BJ (cell line): ENCODE data around the gene ARHGAP40. TPM values are rescaled to one million over a fixed set of nuclear protein-coding genes. Genes with fewer than 3 reads are reported as not detected.

Source experiments
- CTCF ChIA-PET: fragments of 350-600 bp; formaldehyde crosslinking; extraction: SDS; loops from one replicate; lab custom pipeline; 2021; ENCODE audit warnings: antibody characterized with exemption, inconsistent platforms; lab: Yijun Ruan, JAX
- POLR2A ChIA-PET: fragments of 300-600 bp; sonication (Branson Sonifier 250); formaldehyde crosslinking; extraction: SDS; loops from one replicate; lab custom pipeline; 2021; ENCODE audit warnings: antibody characterized with exemption; lab: Charles Lee
- DNase-seq: peaks from one replicate; pipeline ENCODE4 v3.0.0-alpha.2; 2011; ENCODE audit warnings: low read depth
- H3K27me3 ChIP-seq: 2 replicates; pipeline ENCODE4 v1.6.0; 2011; ENCODE audit warnings: low read length; ENCODE audit not compliant: control insufficient read depth, insufficient read depth
- H3K36me3 ChIP-seq: 2 replicates; pipeline ENCODE4 v1.5.1; 2011; ENCODE audit warnings: low read length; ENCODE audit not compliant: control insufficient read depth, insufficient read depth
- H3K4me3 ChIP-seq: 2 replicates; pipeline ENCODE4 v1.5.1; 2011; ENCODE audit warnings: low read depth, mild to moderate bottlenecking, control low read depth, low read length
- polyA plus RNA-seq: library from polyadenylated mRNA; depleted of rRNA; stranded (reverse); fragments of >200 nt; gene quantifications from 2 replicates; pipeline ENCODE4 v1.2.3, GENCODE V29; 2011
- TF ChIP-seq, protein P1 (sequence below): IDR thresholded peaks from 2 replicates; pipeline ENCODE4 v1.5.1; 2011; ENCODE audit warnings: low read depth, mild to moderate bottlenecking, control low read depth, inconsistent platforms, low read length, moderate library complexity; ENCODE audit not compliant: insufficient read depth

ARHGAP40 gene
- polyA plus RNA-seq, 1 experiment, result not detected

DNA sequence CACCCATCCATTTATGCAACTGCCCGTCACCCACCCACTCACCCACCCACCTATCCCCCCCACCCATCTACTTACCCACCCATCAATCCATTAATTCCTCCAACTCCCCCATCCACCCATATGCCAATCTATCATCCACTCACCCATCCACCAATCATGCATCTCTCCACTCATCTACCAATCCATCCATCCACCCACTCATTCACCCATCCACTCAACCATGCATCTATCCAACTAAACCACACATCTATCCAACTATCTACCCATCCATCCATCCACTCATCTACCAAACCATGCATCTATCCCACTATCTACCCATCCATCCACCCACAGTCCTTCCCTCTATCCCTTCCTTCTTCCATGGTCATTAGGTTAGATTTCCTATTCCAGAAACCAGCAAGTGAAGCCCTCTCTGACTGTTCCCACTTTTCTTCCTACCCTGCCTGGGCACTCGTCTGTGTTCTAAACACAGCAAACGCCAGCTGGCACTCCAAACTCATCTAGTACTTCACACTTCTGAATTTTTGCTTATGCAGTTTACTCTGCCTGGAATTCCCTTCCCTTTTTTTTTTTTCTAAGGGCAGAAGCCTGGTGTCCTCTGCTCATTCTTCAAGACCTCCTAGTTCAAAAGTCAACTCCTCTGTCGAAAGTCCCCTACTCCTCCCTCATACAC is 43.1 kb downstream of the ARHGAP40 start:
- TF ChIP-seq, protein P1, sequence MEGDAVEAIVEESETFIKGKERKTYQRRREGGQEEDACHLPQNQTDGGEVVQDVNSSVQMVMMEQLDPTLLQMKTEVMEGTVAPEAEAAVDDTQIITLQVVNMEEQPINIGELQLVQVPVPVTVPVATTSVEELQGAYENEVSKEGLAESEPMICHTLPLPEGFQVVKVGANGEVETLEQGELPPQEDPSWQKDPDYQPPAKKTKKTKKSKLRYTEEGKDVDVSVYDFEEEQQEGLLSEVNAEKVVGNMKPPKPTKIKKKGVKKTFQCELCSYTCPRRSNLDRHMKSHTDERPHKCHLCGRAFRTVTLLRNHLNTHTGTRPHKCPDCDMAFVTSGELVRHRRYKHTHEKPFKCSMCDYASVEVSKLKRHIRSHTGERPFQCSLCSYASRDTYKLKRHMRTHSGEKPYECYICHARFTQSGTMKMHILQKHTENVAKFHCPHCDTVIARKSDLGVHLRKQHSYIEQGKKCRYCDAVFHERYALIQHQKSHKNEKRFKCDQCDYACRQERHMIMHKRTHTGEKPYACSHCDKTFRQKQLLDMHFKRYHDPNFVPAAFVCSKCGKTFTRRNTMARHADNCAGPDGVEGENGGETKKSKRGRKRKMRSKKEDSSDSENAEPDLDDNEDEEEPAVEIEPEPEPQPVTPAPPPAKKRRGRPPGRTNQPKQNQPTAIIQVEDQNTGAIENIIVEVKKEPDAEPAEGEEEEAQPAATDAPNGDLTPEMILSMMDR, result no peak
- no peaks in the 10 kb centered on the region for H3K36me3 ChIP-seq
- ChIA-PET POLR2A (no interaction called here), CTCF (interaction anchor here (1.0 to 7.1 kb wide), 7 partner anchors 9 to 250 kb away, joined by 4 to 88 read pairs (median 10); partner anchors contain the start of gene ACTR5)
- H3K4me3 ChIP-seq, result no peak overlapping the region
- peaks cover 25% of the 10 kb centered on the region for H3K27me3 ChIP-seq
- DNase-seq, result no peak

DNA sequence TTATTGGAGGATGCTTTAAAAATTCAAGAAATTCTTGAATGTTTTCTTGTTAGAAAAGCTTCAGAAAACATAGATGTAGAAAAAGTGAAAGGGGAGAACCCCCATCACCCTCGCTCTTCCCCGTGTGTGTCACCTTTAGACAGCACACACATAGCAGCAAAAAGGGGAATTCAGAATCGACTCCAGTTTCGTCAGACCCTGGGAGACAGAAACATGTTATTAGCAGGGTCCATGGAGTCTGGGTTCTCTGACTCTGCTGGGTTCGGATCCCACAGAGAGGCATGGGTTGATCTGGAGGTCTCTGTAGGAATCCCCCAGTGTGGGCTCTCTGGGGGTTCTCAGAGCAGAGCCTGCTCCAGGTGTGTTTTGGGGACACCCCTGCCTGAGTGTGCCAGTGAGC is 43.7 kb downstream of the ARHGAP40 start:
- Histone ChIP-seq H3K4me3 (no peak overlapping the region), H3K36me3 (no peaks in the 10 kb centered on the region), H3K27me3 (peaks cover 25% of the 10 kb centered on the region)
- TF ChIP-seq, protein P1, result no peak
- DNase-seq, result no peak
- POLR2A ChIA-PET, result no interaction called here
- CTCF ChIA-PET, result interaction anchor here (0.7 to 7.1 kb wide), 13 partner anchors 10 to 287 kb away, joined by 3 to 88 read pairs (median 5); partner anchors contain the start of gene ACTR5

DNA sequence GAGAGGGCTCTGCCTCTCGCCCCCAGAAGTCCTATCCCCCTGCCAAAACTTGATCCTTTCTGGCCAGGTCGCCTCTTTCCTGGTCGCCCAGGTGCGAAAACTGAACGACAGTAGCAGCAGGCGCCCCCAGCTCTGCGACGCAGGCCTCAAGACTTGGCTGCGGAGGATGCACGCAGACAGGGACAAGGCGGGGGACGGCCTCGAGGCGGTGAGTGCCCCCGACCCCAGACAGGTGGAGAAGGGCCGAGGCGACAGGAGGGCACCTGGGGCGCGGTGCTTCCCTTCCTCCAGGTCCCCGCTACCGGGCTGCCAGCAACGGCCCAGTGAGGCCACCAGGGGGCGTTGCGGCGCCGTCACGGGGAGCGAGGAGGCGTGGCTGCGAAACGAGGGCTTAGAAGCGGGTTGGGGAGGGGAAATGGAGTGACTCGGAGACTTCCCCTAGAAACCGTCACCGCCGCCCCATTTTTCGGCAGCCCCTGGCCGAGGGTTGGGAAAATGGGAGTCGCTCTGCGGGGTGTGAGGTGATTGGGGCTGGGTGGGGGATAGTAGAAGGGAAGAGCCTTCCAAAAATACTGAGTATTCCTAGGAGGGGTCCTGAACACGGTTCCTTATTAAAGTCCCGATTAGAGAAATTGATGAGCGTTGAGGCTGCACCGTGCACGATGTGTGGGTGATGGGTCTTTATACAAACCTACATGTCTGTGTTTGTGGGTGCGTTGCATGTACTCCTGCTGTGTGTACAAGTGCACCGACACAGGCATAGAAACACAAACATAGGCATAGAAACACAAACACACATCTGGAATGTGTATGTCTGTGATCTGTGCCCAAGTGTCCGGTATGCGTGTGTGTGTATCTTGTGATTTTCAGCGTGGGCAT is 44.6 kb downstream of the ARHGAP40 start:
- H3K36me3 ChIP-seq, result no peaks in the 10 kb centered on the region
- TF ChIP-seq, protein P1, result peak; percentile 95
- H3K4me3 ChIP-seq, result no peak overlapping the region
- H3K27me3 ChIP-seq, result peaks cover 22% of the 10 kb centered on the region
- CTCF ChIA-PET, result interaction anchor here (0.6 to 7.1 kb wide), 16 partner anchors 11 to 286 kb away, joined by 3 to 88 read pairs (median 5); partner anchors contain the start of gene ACTR5
- POLR2A ChIA-PET, result no interaction called here
- DNase-seq, result no peak

DNA sequence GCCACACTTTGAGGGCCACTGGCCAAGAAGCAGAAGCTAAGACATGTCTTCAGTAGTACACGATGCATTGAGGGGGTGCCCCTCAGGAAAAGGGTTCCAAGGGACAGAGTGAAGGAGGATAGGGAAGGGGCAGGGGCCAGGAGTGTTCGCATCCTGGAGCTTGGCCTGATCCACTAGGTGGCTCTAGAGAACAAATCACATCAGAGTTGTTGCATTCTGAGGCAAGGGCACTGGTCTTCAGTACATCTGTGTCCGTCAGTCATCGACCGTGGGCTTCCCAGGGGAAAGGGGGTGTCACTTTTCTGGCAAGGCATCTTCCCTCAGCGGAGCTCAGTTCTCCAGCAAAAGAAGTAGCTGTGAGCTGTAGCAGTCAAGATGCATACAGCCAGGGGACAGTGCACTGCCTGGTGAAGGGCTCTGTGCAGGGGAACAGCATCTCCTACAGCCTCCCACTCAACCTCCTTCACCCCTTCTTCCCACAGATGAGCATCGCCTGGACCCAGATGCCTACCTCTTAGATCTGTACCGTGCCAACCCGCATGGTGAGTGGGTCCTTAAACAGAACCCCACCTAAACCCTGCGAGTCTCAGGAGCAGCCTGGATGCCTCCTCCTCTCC is 47.8 kb downstream of the ARHGAP40 start:
- no peak for DNase-seq
- H3K4me3 ChIP-seq, result no peak overlapping the region
- ChIA-PET POLR2A (no interaction called here), CTCF (interaction anchor here (0.7 to 7.1 kb wide), 8 partner anchors 9 to 245 kb away, joined by 3 to 88 read pairs (median 12); partner anchors contain the start of gene ACTR5)
- TF ChIP-seq, protein P1, result peak; percentile 51
- H3K36me3 ChIP-seq, result no peaks in the 10 kb centered on the region
- H3K27me3 ChIP-seq, result peaks cover 12% of the 10 kb centered on the region
